ENCODE results near the gene ZDHHC3.

ZDHHC3 gene

DNA sequence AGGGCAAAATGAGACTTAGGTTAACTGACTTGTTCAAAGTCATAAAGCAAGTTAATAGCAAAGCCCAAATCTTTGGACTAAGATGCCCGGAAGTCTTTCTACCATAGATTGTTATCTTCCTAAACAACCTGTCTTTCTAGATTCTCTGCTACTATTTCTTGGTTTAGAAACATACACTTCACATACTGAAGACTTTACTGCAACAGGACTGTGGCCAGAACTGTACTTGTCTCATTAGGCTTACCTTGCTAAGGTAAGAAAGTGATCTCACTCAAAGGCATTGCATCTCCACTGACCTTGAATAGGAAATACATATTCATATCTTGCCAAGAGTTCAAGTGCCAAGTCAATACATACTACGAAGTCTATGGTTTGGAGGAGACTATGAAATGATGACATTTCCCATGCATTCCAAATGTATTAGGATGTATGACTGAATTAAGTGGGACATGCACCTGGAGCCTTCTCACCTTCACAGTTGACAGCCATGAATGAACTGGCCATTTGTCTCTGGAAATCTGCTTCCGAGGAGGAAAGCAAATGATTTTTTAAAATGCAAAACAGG is 5.0 kb downstream of the ZDHHC3 start:
- H3K79me2 ChIP-seq (ENCODE audit: insufficient read depth, low read depth), result peaks cover 28% of the 10 kb centered on the region; the same call in 1 of the 2 replicates
- H3K4me2 ChIP-seq, result no peak overlapping the region
- no peak overlapping the region for H3K4me3 ChIP-seq (IDR thresholded peaks at IDR 0.05; ENCODE audit: insufficient read depth, low read depth, low read length)
- TF ChIP-seq, protein P1, sequence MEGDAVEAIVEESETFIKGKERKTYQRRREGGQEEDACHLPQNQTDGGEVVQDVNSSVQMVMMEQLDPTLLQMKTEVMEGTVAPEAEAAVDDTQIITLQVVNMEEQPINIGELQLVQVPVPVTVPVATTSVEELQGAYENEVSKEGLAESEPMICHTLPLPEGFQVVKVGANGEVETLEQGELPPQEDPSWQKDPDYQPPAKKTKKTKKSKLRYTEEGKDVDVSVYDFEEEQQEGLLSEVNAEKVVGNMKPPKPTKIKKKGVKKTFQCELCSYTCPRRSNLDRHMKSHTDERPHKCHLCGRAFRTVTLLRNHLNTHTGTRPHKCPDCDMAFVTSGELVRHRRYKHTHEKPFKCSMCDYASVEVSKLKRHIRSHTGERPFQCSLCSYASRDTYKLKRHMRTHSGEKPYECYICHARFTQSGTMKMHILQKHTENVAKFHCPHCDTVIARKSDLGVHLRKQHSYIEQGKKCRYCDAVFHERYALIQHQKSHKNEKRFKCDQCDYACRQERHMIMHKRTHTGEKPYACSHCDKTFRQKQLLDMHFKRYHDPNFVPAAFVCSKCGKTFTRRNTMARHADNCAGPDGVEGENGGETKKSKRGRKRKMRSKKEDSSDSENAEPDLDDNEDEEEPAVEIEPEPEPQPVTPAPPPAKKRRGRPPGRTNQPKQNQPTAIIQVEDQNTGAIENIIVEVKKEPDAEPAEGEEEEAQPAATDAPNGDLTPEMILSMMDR (conservative IDR thresholded peaks at IDR 0.05; ENCODE audit: low read depth, low read length), result no peak
- no peaks in the 10 kb centered on the region for H3K27me3 ChIP-seq (ENCODE audit: insufficient read depth, low read depth)
- no peak overlapping the region for H3K27ac ChIP-seq
- no peak overlapping the region for H2AFZ ChIP-seq (ENCODE audit: low read depth)
- no peaks in the 10 kb centered on the region for H4K20me1 ChIP-seq (ENCODE audit: insufficient read depth)
- no peak overlapping the region for H3K9ac ChIP-seq
- H3K36me3 ChIP-seq (ENCODE audit: insufficient read depth), result no peaks in the 10 kb centered on the region
- H3K4me1 ChIP-seq (ENCODE audit: low read depth, poor library complexity, severe bottlenecking), result peaks cover 11% of the 10 kb centered on the region

DNA sequence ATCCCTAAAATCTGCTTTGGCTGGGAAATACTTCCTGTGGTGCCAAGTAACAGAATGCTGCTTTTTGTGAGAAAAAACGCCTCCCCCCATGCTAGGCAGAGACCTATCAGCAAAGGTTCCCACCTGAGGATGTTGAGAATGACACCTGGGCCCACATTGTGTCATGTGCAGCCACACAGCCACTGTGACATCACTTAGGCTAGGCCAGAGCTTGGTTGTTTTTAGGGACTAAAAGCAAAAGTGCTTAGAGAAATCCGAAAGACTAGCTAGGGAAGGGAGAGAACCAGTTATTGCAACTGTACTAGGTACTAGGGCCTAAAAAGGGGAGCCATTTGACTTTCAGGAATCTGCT is 6.2 kb downstream of the ZDHHC3 start:
- Histone ChIP-seq H3K4me2 (no peak overlapping the region), H3K36me3 (ENCODE audit: insufficient read depth) (no peaks in the 10 kb centered on the region), H3K4me3 (IDR thresholded peaks at IDR 0.05; ENCODE audit: insufficient read depth, low read depth, low read length) (no peak overlapping the region), H3K27me3 (ENCODE audit: insufficient read depth, low read depth) (no peaks in the 10 kb centered on the region), H3K79me2 (ENCODE audit: insufficient read depth, low read depth) (peaks cover 21% of the 10 kb centered on the region; the same call in 1 of the 2 replicates), H3K4me1 (ENCODE audit: low read depth, poor library complexity, severe bottlenecking) (peaks cover 11% of the 10 kb centered on the region), H4K20me1 (ENCODE audit: insufficient read depth) (no peaks in the 10 kb centered on the region), H2AFZ (ENCODE audit: low read depth) (no peak overlapping the region), H3K27ac (no peak overlapping the region), H3K9ac (no peak overlapping the region)
- TF ChIP-seq, protein P1 (conservative IDR thresholded peaks at IDR 0.05; ENCODE audit: low read depth, low read length), result no peak

DNA sequence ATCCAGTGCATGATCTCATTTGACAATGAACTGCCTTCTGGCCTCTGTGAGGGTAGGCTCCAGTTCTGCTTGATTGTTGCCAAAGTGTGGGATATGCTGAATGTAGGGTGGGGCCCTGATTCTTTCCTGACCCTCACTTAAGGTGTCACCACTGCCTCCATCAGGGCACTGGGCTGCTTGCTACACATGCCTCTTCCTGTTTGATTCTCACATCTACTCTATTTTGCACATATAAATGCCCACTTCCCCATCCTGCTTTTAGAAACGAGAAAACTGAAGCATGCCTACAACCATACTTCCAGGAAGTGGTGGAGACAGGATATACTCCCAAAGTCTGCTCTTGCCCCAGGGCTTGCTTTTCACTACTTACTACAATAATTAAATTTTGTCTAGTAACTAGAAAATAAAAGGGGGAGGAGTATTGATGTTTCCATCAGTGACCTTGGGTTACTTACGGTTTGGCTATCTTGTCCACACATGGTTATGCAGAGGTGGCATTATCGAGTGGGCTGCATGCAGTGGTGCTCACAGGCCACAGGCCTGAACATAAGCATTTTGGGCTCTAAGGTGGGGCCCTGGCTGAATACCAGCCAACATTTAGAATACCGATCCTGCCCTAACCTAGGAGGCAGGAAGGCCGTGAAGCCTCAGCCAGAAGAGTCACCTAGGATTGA is 6.7 kb downstream of the ZDHHC3 start:
- peaks cover 5% of the 10 kb centered on the region for H3K4me1 ChIP-seq (ENCODE audit: low read depth, poor library complexity, severe bottlenecking)
- H3K36me3 ChIP-seq (ENCODE audit: insufficient read depth), result no peaks in the 10 kb centered on the region
- no peak overlapping the region for H3K4me2 ChIP-seq

DNA sequence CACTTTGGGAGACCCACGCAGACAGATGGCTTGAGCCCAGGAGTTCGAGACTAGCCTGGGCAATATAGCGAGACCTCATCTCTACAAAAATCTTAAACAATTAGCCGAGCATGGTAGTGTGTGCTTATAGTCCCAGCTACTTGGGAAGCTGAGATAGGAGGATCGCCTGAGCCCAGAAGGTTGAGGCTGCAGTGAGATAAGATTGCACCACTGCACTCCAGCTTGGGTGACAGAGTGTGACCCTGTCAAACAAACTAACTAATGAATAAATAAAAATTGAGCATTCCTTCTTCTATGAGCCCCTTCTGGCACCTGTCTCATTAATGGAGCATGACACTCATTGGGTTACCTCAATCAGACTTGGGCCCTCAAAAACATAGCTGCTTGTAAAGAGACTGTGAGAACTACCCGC is 7.5 kb downstream of the ZDHHC3 start:
- Histone ChIP-seq H3K36me3 (ENCODE audit: insufficient read depth) (no peaks in the 10 kb centered on the region), H3K27ac (no peak overlapping the region), H3K79me2 (ENCODE audit: insufficient read depth, low read depth) (peaks cover 8% of the 10 kb centered on the region; the same call in 1 of the 2 replicates), H4K20me1 (ENCODE audit: insufficient read depth) (no peaks in the 10 kb centered on the region), H2AFZ (ENCODE audit: low read depth) (no peak overlapping the region), H3K4me3 (IDR thresholded peaks at IDR 0.05; ENCODE audit: insufficient read depth, low read depth, low read length) (no peak overlapping the region), H3K4me2 (no peak overlapping the region), H3K9ac (no peak overlapping the region), H3K4me1 (ENCODE audit: low read depth, poor library complexity, severe bottlenecking) (no peaks in the 10 kb centered on the region), H3K27me3 (ENCODE audit: insufficient read depth, low read depth) (no peaks in the 10 kb centered on the region)
- TF ChIP-seq, protein P1 (conservative IDR thresholded peaks at IDR 0.05; ENCODE audit: low read depth, low read length), result no peak

More for the DNA sequence above, 6.7 kb downstream of the ZDHHC3 start:
- H3K27ac ChIP-seq, result no peak overlapping the region
- no peaks in the 10 kb centered on the region for H3K27me3 ChIP-seq (ENCODE audit: insufficient read depth, low read depth)
- no peaks in the 10 kb centered on the region for H4K20me1 ChIP-seq (ENCODE audit: insufficient read depth)
- no peak overlapping the region for H3K4me3 ChIP-seq (IDR thresholded peaks at IDR 0.05; ENCODE audit: insufficient read depth, low read depth, low read length)
- TF ChIP-seq, protein P1 (conservative IDR thresholded peaks at IDR 0.05; ENCODE audit: low read depth, low read length), result no peak
- peaks cover 16% of the 10 kb centered on the region; the same call in 1 of the 2 replicates for H3K79me2 ChIP-seq (ENCODE audit: insufficient read depth, low read depth)
- H3K9ac ChIP-seq, result no peak overlapping the region
- no peak overlapping the region for H2AFZ ChIP-seq (ENCODE audit: low read depth)
